Left ventricle myocardium inferior (tissue), 1 donor: Measurements from ENCODE around the gene PFN4. TPM values are rescaled to one million over a fixed set of nuclear protein-coding genes. Genes with fewer than 3 reads are reported as not detected.

Experiments
- DNase-seq: peaks from one replicate; pipeline ENCODE4 v3.0.0-alpha.2; 2020
- H3K27ac ChIP-seq: fragments of 200-600 bp; replicated peaks from 2 replicates; pipeline ENCODE4 v1.8.0; 2021
- H3K27me3 ChIP-seq: fragments of 200-600 bp; 2 replicates; pipeline ENCODE4 v1.8.0; 2021; ENCODE audit warnings: low read depth
- H3K36me3 ChIP-seq: fragments of 200-600 bp; 2 replicates; pipeline ENCODE4 v1.8.0; 2021
- H3K4me1 ChIP-seq: fragments of 200-600 bp; 2 replicates; pipeline ENCODE4 v1.8.0; 2021
- H3K4me3 ChIP-seq: fragments of 200-600 bp; 2 replicates; pipeline ENCODE4 v1.8.0; 2021; ENCODE audit warnings: mild to moderate bottlenecking, moderate library complexity
- H3K9me3 ChIP-seq: fragments of 200-600 bp; replicated peaks from 2 replicates; pipeline ENCODE4 v1.8.0; 2021
- intact Hi-C: fragments of 100-400 bp; cut with micrococcal nuclease; formaldehyde crosslinking; loops from one replicate; pipeline ENCODE4 v1.11.0; 2022
- total RNA-seq: library from RNA; stranded (reverse); fragmentation: NEBNext Ultra II Directional; extraction: Animal tissue kit (Norgen Biotek cat#: 25700); gene quantifications from one replicate; pipeline ENCODE4 v1.2.1, GENCODE V29; 2021
- TF ChIP-seq, protein P1 (sequence below): fragments of 200-600 bp; IDR thresholded peaks from 2 replicates; pipeline ENCODE4 v1.8.0; 2021; ENCODE audit warnings: antibody characterized with exemption, mild to moderate bottlenecking, borderline replicate concordance
- donor health status: DM: no; HTN: yes; CAD: no; lungs with severe emphysema.

Gene PFN4
- total RNA-seq, 1 donor from 2014 or later, result 0.74 TPM

DNA sequence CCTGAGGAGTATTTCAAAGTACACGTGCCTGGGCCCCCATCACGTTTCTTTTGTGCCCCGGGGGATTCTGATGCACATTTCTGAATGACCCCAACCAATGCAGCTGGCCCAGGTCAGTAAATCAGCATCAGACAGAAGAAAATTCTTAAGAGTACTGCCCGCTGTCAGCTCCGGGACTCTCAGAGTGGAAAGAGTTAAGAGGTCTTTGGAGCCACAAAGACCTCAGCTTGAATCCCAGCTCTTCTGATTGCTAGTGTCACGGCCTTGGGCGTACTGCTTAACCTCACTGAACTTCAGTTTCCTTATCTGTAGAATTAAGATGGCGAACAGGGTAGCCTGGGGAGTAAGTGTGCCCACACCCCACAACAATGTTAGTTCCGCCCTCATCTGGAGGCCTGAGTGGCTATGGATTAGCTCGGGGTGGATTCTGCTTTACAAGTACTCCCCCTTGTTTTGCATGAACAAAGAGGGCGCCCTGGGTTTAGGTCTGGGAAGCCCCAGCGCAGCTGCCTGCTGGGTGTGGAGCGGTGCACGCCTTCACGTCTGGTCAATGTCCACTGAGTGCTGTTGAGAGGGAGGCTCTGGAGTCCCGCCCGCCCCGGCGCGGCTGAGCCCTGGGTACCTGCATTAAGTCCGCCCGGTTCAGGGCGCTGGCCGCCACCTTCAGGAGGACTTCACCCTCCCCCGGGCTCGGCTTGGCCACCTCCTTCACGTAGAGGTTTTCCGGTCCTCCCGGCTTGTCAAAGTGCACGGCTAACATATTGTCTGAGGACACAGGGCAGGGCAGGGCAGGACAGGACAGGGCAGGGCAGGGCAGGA, 39.4 kb downstream of the PFN4 start:
- intact Hi-C loops, result no loop called here
- peaks cover 33% of the 10 kb centered on the region for H3K36me3 ChIP-seq
- peak overlapping the region; percentile 98 for H3K27ac ChIP-seq

DNA sequence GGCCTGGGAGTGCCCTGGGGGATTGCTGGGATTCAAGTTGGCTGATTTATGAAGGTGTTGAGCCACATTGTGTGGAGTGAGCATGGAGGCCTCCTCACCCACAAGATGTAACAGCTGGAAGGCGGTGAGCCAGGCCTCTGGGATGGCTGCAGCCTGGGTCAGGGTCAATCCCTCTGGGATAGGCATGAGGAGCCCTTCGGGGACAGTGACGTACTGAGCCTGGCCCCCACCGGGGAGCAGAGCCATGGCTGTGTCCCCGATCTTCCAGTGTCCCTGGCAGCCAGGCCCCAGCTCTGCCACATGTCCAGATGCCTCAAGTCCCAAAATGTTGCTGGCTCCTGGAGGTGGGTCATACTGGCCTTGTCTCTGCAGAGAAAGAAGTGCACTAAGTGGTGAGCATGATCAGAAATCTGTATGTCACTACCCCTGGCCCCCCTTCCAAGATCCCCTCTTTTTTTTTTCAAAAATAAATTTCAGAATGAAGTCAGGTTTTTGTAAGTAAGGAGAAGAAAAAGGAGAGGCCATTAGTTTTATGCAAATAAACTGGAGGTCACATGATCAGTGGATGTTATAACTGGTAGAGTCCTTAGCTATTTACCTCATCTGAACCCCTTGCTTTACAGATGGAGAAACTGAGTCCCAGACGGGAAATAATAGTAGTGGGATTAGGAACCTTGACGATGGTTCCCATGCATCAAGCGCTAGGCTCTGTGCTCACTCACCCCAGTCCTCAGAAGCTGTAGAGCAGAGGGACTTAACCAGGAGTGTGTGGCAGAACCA, 40.2 kb downstream of the PFN4 start:
- Histone ChIP-seq H3K4me3 (peak overlapping the region; percentile 85), H3K36me3 (peaks cover 33% of the 10 kb centered on the region)

More for the DNA sequence above, 39.4 kb downstream of the PFN4 start:
- H3K27me3 ChIP-seq, result no peaks in the 10 kb centered on the region
- no peaks in the 10 kb centered on the region for H3K9me3 ChIP-seq
- TF ChIP-seq, protein P1, sequence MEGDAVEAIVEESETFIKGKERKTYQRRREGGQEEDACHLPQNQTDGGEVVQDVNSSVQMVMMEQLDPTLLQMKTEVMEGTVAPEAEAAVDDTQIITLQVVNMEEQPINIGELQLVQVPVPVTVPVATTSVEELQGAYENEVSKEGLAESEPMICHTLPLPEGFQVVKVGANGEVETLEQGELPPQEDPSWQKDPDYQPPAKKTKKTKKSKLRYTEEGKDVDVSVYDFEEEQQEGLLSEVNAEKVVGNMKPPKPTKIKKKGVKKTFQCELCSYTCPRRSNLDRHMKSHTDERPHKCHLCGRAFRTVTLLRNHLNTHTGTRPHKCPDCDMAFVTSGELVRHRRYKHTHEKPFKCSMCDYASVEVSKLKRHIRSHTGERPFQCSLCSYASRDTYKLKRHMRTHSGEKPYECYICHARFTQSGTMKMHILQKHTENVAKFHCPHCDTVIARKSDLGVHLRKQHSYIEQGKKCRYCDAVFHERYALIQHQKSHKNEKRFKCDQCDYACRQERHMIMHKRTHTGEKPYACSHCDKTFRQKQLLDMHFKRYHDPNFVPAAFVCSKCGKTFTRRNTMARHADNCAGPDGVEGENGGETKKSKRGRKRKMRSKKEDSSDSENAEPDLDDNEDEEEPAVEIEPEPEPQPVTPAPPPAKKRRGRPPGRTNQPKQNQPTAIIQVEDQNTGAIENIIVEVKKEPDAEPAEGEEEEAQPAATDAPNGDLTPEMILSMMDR, result no peak
- DNase-seq, result peak; percentile 74
- peaks cover 30% of the 10 kb centered on the region for H3K4me1 ChIP-seq
- peak overlapping the region; percentile 85 for H3K4me3 ChIP-seq

DNA sequence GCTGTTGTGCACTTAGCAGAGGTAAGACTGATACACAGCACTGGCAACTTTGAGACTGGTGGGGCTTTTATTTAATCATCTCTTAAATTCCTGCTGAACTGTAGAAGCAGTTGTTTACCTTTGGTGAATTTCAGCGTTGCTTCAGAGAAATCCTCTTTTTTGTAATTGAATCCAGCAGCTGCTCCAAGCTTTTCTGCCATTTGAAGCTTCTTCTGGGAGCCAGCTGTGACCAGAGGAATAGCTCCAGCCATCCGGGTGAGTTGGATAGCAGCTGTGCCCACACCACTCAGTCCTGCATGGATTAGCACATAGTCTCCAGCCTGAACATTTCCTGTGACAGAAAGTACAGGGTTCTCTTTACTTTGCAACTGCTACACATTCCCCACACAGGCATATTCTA, 42.4 kb downstream of the PFN4 start:
- Histone ChIP-seq H3K4me3 (no peak overlapping the region), H3K36me3 (peaks cover 33% of the 10 kb centered on the region), H3K27me3 (no peaks in the 10 kb centered on the region), H3K9me3 (no peaks in the 10 kb centered on the region), H3K27ac (no peak overlapping the region), H3K4me1 (peaks cover 50% of the 10 kb centered on the region)
- no peak for DNase-seq
- intact Hi-C loops, result no loop called here
- TF ChIP-seq, protein P1, result no peak

More for the DNA sequence above, 40.2 kb downstream of the PFN4 start:
- Histone ChIP-seq H3K27me3 (no peaks in the 10 kb centered on the region), H3K27ac (peak overlapping the region; percentile 98), H3K4me1 (peaks cover 30% of the 10 kb centered on the region), H3K9me3 (no peaks in the 10 kb centered on the region)
- DNase-seq, result no peak
- TF ChIP-seq, protein P1, result no peak
- intact Hi-C loops, result no loop called here

DNA sequence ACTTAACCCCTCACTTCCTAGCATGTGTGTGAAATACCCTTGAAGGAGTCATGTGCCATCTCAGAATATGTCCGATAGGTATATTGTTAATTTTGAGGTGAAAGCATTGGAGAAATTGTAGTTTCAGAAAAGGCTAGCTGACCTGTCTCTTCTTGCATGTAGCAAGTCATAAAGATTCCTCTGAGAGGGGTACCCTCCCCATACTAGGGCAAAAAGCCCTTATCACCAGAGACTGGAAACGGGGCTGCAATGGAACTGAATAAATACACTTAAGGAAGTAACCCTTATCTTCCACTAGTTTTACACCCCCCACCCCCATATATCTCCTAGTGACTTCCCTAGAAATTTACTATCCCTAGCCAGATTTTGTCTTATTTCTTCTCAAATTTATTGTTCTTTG, 45.3 kb downstream of the PFN4 start:
- Histone ChIP-seq H3K27ac (peak overlapping the region; percentile 93), H3K27me3 (no peaks in the 10 kb centered on the region), H3K4me1 (peaks cover 37% of the 10 kb centered on the region), H3K4me3 (peak overlapping the region; percentile 91), H3K9me3 (no peaks in the 10 kb centered on the region), H3K36me3 (peaks cover 40% of the 10 kb centered on the region)
- intact Hi-C loops, result no loop called here
- TF ChIP-seq, protein P1, result no peak
- DNase-seq, result no peak

DNA sequence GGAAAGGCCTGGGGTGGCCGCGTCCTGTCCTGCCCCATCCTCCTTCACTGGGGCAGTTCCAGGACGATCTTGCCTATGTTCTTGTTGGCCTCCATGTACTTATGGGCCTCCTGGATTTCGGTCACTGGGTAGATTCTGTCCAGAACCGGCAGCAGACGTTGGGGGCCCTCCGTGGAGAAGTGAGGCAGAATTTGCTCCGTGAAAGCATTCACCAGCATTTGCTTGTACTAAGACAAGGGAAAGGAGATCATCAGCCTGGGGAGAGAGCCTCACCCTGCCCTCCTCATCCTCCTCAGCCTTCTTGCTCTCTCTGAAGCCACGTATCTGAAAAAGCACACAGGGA, 45.6 kb downstream of the PFN4 start:
- no peaks in the 10 kb centered on the region for H3K9me3 ChIP-seq
- no peaks in the 10 kb centered on the region for H3K27me3 ChIP-seq
- intact Hi-C loops, result no loop called here
- peak overlapping the region; percentile 93 for H3K27ac ChIP-seq
- TF ChIP-seq, protein P1, result no peak
- H3K4me3 ChIP-seq, result peak overlapping the region; percentile 91
- peaks cover 40% of the 10 kb centered on the region for H3K36me3 ChIP-seq
- DNase-seq, result no peak
- H3K4me1 ChIP-seq, result peaks cover 34% of the 10 kb centered on the region
